Measurements from ENCODE around the gene GPR45.

GPR45 gene

DNA sequence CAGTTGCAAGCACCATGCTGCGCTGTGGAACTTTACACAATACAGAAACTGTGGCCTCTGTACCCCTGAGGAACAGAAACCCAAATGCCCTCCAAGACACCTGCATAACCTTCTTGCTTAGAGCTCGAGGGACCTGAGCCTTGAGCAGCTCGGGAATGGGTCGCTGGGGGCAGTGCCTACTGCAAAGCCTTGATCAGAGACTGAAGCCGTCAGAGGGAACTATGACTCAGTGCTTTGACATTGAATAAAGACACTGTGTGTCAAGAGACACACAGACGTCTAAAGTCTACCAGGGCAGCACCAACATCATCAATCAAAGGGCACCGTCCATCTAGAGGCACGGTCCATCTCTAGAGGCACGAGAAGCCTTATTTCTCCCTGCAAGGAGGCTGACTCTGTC, 30.6 kb downstream of the GPR45 start:
- no peak overlapping the region for H3K4me2 ChIP-seq
- TF ChIP-seq Cebpa-rat (IDR thresholded peaks at IDR 0.05), result no peak
- no peaks in the 10 kb centered on the region for H3K9me3 ChIP-seq
- H3K9ac ChIP-seq, result no peak overlapping the region
- no peak overlapping the region for H3K27ac ChIP-seq
- H4K20me1 ChIP-seq, result no peaks in the 10 kb centered on the region
- no peaks in the 10 kb centered on the region for H3K27me3 ChIP-seq
- H3K4me1 ChIP-seq, result no peaks in the 10 kb centered on the region
- peaks cover 98% of the 10 kb centered on the region for H3K36me3 ChIP-seq
- H3K4me3 ChIP-seq, result no peak overlapping the region

DNA sequence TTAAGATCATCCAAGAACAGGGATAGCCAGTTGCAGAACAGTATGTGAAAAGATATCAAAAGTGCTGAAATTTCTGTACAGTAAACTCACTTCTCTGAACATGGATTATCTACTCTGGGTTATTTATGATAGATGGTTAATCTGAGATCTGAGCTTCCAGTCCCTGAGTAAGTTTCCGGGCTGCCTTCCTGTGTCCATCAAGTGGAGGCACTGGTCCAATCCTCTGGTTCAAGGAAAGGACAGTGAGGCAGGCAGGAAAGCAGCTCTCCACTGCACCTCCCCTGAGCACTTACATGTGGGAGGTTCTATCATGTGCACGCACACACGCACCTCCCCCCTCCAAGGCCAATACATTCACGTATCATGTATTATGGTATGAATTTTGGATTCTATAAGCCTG, 32.5 kb downstream of the GPR45 start:
- TF ChIP-seq Cebpa-rat (IDR thresholded peaks at IDR 0.05), result no peak
- Histone ChIP-seq H3K4me3 (no peak overlapping the region), H3K9me3 (no peaks in the 10 kb centered on the region), H3K4me2 (no peak overlapping the region), H3K27me3 (no peaks in the 10 kb centered on the region), H3K4me1 (no peaks in the 10 kb centered on the region), H3K9ac (no peak overlapping the region), H3K36me3 (peaks cover 98% of the 10 kb centered on the region), H3K27ac (no peak overlapping the region), H4K20me1 (no peaks in the 10 kb centered on the region)

DNA sequence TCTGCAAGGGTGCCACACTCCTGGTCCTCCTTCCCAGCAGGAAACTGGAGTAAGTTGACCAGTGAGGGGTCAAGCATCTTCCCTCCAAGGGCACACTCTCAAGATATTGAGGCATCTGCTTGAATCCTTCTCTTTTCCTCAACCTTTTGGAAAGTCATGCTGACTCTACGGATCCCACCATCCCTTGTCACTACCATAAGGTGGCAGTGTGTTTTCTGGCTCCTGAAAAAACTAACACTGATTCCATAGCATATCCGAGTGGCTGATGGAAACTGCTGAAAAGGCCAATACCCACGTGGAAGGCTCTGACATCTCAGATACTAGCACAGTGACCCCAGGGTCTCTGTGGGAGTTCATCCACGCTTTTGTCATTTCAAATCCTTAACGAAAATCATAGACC, 37.1 kb downstream of the GPR45 start:
- Histone ChIP-seq H3K9me3 (no peaks in the 10 kb centered on the region), H3K27ac (no peak overlapping the region), H3K4me1 (peaks cover 15% of the 10 kb centered on the region), H3K36me3 (peaks cover 98% of the 10 kb centered on the region), H3K9ac (no peak overlapping the region), H3K4me3 (no peak overlapping the region), H4K20me1 (peaks cover 25% of the 10 kb centered on the region), H3K4me2 (no peak overlapping the region), H3K27me3 (no peaks in the 10 kb centered on the region)
- TF ChIP-seq Cebpa-rat (IDR thresholded peaks at IDR 0.05), result no peak

DNA sequence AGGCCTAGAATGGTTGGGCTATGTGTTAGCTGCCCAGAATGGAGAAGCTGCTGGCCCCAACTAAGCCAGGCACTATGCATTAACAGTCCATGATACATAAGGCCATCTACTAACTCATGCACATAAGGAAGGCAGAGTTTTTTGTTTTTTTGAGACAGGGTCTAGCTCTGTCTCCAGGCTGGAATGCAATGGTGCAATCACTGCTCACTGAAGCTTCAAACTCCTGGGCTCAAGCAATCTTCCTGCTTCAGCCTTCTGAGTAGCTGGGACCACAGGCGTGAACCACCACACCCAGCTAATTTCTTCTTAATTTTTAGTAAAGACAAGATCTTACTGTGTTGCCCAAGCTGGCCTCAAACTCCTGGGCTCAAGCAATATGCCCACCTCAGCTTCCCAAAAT, 37.6 kb downstream of the GPR45 start:
- peaks cover 98% of the 10 kb centered on the region for H3K36me3 ChIP-seq
- TF ChIP-seq Cebpa-rat (IDR thresholded peaks at IDR 0.05), result no peak
- H3K4me2 ChIP-seq, result no peak overlapping the region
- H3K4me3 ChIP-seq, result no peak overlapping the region
- H4K20me1 ChIP-seq, result peaks cover 29% of the 10 kb centered on the region
- H3K9ac ChIP-seq, result no peak overlapping the region
- H3K27me3 ChIP-seq, result no peaks in the 10 kb centered on the region
- no peak overlapping the region for H3K27ac ChIP-seq
- no peaks in the 10 kb centered on the region for H3K9me3 ChIP-seq
- peaks cover 15% of the 10 kb centered on the region for H3K4me1 ChIP-seq

DNA sequence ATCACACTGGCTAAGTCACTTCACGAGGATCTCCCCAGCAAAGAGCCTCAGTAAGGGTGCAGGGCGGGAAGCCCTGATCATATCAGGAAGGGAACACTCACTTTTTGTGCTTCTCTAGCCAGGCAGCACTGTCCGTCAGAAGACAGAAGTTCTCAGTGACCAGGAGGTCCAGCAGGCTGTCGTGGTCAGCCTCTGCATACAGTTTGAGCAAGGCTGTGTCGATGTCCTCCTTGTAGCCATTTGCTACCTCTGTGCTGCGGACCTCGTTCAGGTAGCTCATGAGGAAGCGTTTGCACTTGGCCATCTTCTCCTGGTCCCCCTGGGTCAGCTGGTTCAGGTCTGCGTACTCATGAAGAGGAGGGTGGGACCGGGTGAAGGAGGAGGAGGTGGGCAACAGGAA, 38.7 kb downstream of the GPR45 start:
- H3K27ac ChIP-seq, result no peak overlapping the region
- peaks cover 15% of the 10 kb centered on the region for H3K4me1 ChIP-seq
- no peak overlapping the region for H3K9ac ChIP-seq
- H4K20me1 ChIP-seq, result peaks cover 30% of the 10 kb centered on the region
- no peak for TF ChIP-seq Cebpa-rat (IDR thresholded peaks at IDR 0.05)
- H3K4me2 ChIP-seq, result no peak overlapping the region
- H3K36me3 ChIP-seq, result peaks cover 98% of the 10 kb centered on the region
- no peaks in the 10 kb centered on the region for H3K27me3 ChIP-seq
- no peaks in the 10 kb centered on the region for H3K9me3 ChIP-seq
- no peak overlapping the region for H3K4me3 ChIP-seq

DNA sequence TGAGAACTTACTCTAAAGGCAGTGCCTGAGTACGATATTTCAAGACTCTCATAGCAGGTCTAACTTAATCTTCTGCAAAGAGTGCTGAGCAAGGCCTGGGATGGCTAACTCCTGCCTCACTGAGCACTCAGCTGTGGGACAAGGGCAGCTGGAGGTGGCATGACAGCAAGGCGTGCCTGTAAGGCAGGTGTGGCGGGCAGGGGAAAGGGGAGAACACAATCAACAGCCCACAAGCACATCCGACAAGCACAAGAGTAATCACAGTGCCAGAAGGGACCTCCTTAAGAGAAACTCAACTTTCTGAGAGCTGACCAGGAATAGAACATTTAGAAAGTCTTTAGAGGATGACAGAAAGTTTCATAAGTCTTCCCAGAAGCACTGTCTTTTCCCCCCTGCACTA, 42.0 kb downstream of the GPR45 start:
- H3K27me3 ChIP-seq, result no peaks in the 10 kb centered on the region
- H3K4me1 ChIP-seq, result peaks cover 15% of the 10 kb centered on the region
- H4K20me1 ChIP-seq, result peaks cover 30% of the 10 kb centered on the region
- no peak overlapping the region for H3K27ac ChIP-seq
- H3K36me3 ChIP-seq, result peaks cover 98% of the 10 kb centered on the region
- H3K9me3 ChIP-seq, result no peaks in the 10 kb centered on the region
- no peak overlapping the region for H3K4me2 ChIP-seq
- no peak for TF ChIP-seq Cebpa-rat (IDR thresholded peaks at IDR 0.05)
- no peak overlapping the region for H3K4me3 ChIP-seq
- H3K9ac ChIP-seq, result no peak overlapping the region

DNA sequence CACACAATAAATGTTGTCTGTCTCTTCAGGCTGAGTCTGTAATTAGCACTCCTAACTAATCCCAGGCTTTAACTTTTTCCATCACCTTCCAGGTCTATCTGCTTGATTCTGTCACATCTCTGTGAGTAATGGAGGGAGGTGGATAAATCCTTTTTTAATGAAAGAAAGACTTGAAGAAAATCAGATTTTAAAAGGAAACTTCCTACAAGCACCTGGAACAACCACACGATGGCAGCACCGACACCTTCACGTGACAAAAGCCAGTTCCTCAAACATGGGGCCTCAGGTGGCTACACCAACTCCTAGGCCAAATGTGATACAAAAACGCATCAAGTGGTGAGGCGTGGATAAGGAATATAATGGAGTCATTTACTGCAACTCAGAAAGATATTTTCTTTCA, 46.1 kb downstream of the GPR45 start:
- no peak overlapping the region for H3K9ac ChIP-seq
- peaks cover 96% of the 10 kb centered on the region for H3K36me3 ChIP-seq
- H3K27me3 ChIP-seq, result no peaks in the 10 kb centered on the region
- no peak overlapping the region for H3K27ac ChIP-seq
- H3K9me3 ChIP-seq, result no peaks in the 10 kb centered on the region
- H3K4me1 ChIP-seq, result no peaks in the 10 kb centered on the region
- no peak overlapping the region for H3K4me3 ChIP-seq
- peaks cover 8% of the 10 kb centered on the region for H4K20me1 ChIP-seq
- H3K4me2 ChIP-seq, result no peak overlapping the region
- no peak for TF ChIP-seq Cebpa-rat (IDR thresholded peaks at IDR 0.05)

DNA sequence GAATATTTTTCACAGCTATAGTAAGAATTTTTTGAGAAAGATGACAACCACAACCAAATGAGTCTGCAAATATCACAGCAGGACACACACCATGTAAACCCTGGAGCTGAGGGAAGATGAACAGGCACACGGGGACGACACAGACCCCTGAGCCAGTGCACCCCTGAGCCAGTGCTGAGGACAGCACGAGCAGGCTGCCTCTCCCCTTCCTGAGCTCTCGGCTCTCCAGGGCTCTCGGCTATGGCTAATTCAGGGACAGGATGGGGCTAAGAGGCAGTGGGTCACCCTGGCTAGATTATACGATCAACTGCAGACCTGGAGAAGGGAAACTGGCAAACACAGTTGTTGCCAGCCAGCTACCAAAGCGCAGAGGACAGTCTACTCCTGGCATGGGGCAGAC, 46.6 kb downstream of the GPR45 start:
- Histone ChIP-seq H3K36me3 (peaks cover 95% of the 10 kb centered on the region), H3K4me1 (no peaks in the 10 kb centered on the region), H3K27me3 (no peaks in the 10 kb centered on the region), H3K9me3 (no peaks in the 10 kb centered on the region), H3K9ac (no peak overlapping the region), H3K27ac (no peak overlapping the region), H3K4me2 (no peak overlapping the region), H4K20me1 (peaks cover 8% of the 10 kb centered on the region), H3K4me3 (no peak overlapping the region)
- TF ChIP-seq Cebpa-rat (IDR thresholded peaks at IDR 0.05), result no peak

DNA sequence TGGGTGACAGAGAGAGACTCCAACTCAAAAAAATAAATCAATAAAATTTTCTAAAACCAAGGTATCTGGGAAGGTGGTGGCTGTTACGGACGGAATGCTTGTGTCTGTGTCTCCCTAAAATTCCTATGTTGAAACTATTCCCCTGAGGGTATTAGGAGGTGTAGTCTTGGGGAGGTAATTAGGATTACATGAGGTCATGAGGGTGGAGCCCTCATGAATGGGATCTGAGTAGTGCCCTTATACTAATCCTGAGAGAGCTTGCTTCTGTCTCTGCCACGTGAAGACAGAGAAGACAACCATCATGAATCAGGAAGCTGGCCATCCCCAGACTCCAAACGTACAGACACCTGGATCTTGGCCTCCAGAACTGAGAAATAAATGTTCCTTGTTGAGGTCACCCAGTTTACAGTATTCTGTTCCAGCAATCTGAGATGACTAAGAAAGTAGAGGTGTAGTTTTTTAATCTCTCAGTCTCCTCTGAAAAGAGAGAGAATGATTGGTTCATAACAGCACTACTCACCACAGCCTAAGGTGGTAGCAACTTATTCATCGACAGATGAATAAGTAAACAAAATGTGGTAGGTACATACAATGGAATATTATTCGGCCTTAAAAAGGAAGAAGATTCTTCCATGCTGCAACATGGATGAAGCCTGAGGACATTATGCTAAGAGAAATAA, 49.6 kb downstream of the GPR45 start:
- Histone ChIP-seq H3K4me2 (no peak overlapping the region), H3K4me1 (no peaks in the 10 kb centered on the region), H3K9me3 (no peaks in the 10 kb centered on the region), H3K36me3 (peaks cover 94% of the 10 kb centered on the region), H4K20me1 (peaks cover 12% of the 10 kb centered on the region; the same call in 1 of the 2 replicates), H3K27ac (no peak overlapping the region), H3K4me3 (no peak overlapping the region), H3K27me3 (no peaks in the 10 kb centered on the region), H3K9ac (no peak overlapping the region)
- TF ChIP-seq Cebpa-rat (IDR thresholded peaks at IDR 0.05), result no peak

DNA sequence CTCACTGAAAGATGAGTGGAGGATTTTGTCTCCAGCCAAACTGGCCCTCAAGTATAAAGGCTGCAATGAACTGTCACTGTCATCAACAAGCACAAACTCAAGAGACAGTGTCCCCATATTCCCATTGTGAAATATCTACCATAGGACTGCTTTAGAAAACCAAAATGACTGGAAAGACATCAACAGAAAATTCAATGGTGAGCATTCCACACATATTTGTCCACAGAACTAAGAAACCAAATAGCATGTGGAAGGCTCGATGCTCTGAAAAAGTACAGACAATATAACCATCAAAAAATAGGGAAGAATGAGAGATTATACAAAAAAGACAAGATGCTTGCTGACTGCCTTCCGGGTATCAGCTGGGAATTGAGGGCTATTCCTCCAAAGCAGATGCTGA, 50.4 kb downstream of the GPR45 start:
- Histone ChIP-seq H3K36me3 (peaks cover 92% of the 10 kb centered on the region), H4K20me1 (peaks cover 21% of the 10 kb centered on the region; the same call in 1 of the 2 replicates), H3K9ac (no peak overlapping the region), H3K27ac (no peak overlapping the region), H3K9me3 (no peaks in the 10 kb centered on the region), H3K27me3 (no peaks in the 10 kb centered on the region), H3K4me3 (no peak overlapping the region), H3K4me2 (no peak overlapping the region), H3K4me1 (no peaks in the 10 kb centered on the region)
- TF ChIP-seq Cebpa-rat (IDR thresholded peaks at IDR 0.05), result no peak

Data from BLaER1 (cell line).